ENCODE results near the gene CD22.

Gene CD22

GRCh38 chr19:35388277-35389054 lies 59.5 kb downstream of the CD22 start:
- TF ChIP-seq ZFX (IDR thresholded peaks at IDR 0.05) (no peak), CTCF (conservative IDR thresholded peaks at IDR 0.05) (no peak)
- H3K27ac ChIP-seq: no peak overlapping the region

GRCh38 chr19:35389192-35389861 lies 60.3 kb downstream of the CD22 start:
- no peak overlapping the region for H3K27ac ChIP-seq

GRCh38 chr19:35392742-35393715 lies 64.0 kb downstream of the CD22 start:
- TF ChIP-seq CTCF (conservative IDR thresholded peaks at IDR 0.05) (no peak), ZFX (IDR thresholded peaks at IDR 0.05) (no peak)
- H3K27ac ChIP-seq: no peak overlapping the region

More at GRCh38 chr19:35389192-35389861, 60.3 kb downstream of the CD22 start:
- TF ChIP-seq ZFX (IDR thresholded peaks at IDR 0.05) (no peak), CTCF (conservative IDR thresholded peaks at IDR 0.05) (no peak)

- no peak for TF ChIP-seq ZFX (IDR thresholded peaks at IDR 0.05)
- TF ChIP-seq CTCF (conservative IDR thresholded peaks at IDR 0.05): no peak
- H3K27ac ChIP-seq: no peak overlapping the region
Observed at GRCh38 chr19:35395382-35396199, 66.6 kb downstream of the CD22 start.

GRCh38 chr19:35396240-35396885 lies 67.4 kb downstream of the CD22 start:
- no peak overlapping the region for H3K27ac ChIP-seq
- TF ChIP-seq ZFX (IDR thresholded peaks at IDR 0.05) (no peak), CTCF (conservative IDR thresholded peaks at IDR 0.05) (no peak)

All from C4-2B (cell line).